OCI-LY3 (cell line): Measurements from ENCODE around the gene FEN1.

ENCODE experiments used
- EZH2phosphoT487 ChIP-seq: fragments of 200-600 bp; shearing (Covaris generic); IDR thresholded peaks from 2 replicates; pipeline ENCODE4 v1.6.1; 2018; ENCODE audit warnings: antibody characterized with exemption, mixed run types, low read depth
- TF ChIP-seq, protein P1 (sequence below): fragments of 200-600, 300-600 bp; sonication (generic); IDR thresholded peaks from 2 replicates; pipeline ENCODE4 v1.5.1; 2014; ENCODE audit warnings: antibody characterized with exemption, low read length, low read depth

DNA sequence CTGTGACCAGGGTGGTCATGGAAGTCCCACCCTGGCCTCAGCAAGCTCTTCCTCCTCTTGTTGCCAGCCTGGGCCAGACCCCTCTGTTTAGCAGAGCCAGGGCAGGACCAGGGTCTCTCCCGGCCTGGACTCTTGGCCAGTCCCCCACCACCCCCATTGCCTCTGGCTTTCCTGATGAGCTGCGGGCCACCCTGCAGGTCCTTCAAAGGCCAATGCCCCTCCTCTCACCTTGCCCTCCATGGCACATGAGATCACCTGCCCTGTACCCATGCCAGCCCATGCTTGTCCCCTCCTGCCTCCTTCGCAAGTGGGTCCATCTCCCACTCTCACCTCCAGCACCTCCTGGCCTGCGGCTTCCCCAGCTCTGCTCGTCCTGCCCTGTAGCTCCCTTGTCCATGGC lies 45.8 kb downstream of the FEN1 start:
- TF ChIP-seq, protein P1, sequence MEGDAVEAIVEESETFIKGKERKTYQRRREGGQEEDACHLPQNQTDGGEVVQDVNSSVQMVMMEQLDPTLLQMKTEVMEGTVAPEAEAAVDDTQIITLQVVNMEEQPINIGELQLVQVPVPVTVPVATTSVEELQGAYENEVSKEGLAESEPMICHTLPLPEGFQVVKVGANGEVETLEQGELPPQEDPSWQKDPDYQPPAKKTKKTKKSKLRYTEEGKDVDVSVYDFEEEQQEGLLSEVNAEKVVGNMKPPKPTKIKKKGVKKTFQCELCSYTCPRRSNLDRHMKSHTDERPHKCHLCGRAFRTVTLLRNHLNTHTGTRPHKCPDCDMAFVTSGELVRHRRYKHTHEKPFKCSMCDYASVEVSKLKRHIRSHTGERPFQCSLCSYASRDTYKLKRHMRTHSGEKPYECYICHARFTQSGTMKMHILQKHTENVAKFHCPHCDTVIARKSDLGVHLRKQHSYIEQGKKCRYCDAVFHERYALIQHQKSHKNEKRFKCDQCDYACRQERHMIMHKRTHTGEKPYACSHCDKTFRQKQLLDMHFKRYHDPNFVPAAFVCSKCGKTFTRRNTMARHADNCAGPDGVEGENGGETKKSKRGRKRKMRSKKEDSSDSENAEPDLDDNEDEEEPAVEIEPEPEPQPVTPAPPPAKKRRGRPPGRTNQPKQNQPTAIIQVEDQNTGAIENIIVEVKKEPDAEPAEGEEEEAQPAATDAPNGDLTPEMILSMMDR, result no peak
- no peak for TF ChIP-seq EZH2phosphoT487
